Heart left ventricle (tissue), 13 donors: ENCODE results near the gene RAD54L.

Experiments used
- CTCF ChIP-seq, 12 donors: fragments of 200-600 bp; sonication (generic) in 4 of 12; IDR thresholded peaks; one replicate each; pipeline versions ENCODE4 v1.5.0 to v1.8.0; 2018 to 2022; ENCODE audit warnings: antibody characterized with exemption in 12 of 12, mild to moderate bottlenecking in 5 of 12
- POLR2A ChIP-seq, 2 donors: fragments of 450-650 bp; IDR thresholded peaks; one replicate each; pipeline ENCODE4 v1.6.1; 2017; ENCODE audit warnings: antibody characterized with exemption in 2 of 2, mild to moderate bottlenecking in 2 of 2, moderate library complexity in 2 of 2
- donor health status: ischemic (EF 13 %, LVEDD 7.1; RV severe dilation, severe dysfunction).
- donor health status: DM: no; HTN: yes; CAD: no.
- donor health status: DM: no; HTN: no; CAD: no.
- donor health status: ischemic (EF 25% LVEDD 6.9; RV normal size, moderate dysfunction).
- donor health status: ischemic (EF 25% LVEDD 5.7; RV mildly dilated, moderate dysfunction).
- donor health status: ischemic (EF 35%, LVEDD 5.7; RV mildly dilated, moderate dysfunction).
- donor health status: nonischemic (EF 11% LVEDD 7.7; RV severe dilation, severe dysfunction).
- donor health status: DM: yes; HTN: yes; CAD: no.
- donor health status: PGD.
- donor health status: ischemic (EF 29% LVEDD 5.4; RV normal size, mild dysfunction).
- donor health status: nonischemic (EF 23%, LVEDD 6.1; RV moderate dilation, normal function).

DNA sequence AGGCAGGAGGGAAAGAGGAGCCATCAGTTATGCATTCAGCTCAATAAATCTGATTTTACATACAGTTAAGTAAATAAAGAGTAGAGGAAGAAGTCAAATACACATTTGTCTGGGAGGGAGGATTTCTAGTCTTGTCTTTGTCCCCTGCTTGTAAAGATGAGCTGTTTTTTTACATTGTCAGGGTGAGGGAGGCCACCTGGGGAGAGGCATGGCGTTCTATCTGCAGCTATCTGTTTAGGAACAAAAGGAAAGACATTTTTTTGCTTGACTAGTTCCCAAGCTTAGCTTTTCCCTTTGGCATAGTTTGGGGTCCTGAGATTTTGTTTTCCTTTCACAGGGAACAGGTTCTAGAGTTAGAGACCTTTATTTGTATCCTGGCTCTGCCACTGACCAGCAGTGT, 14.9 kb downstream of the RAD54L start:
- TF ChIP-seq CTCF (IDR thresholded peaks at IDR 0.05): no peak
- TF ChIP-seq POLR2A (IDR thresholded peaks at IDR 0.05): no peak
